Measurements from ENCODE around the gene ALX1. TPM values are rescaled to one million over a fixed set of nuclear protein-coding genes. Genes with fewer than 3 reads are reported as not detected.
A peak's percentile ranks its signal among the peaks of the same experiment; 100 is the strongest.
"Not testable (repeated sequence)": the region's sequence is repeated elsewhere in the genome, so short reads cannot be mapped to it uniquely, and the experiment has no call there.

ALX1 gene
- total RNA-seq, 4 donors from 2014 or later = 0.56 to 2.0 (median 1.7) TPM; not detected in 1

- WGBS = 45% methylated on average over 7 of the region's 7 CpGs
- H3K4me1 ChIP-seq = no peaks in the 10 kb centered on the region
- no peak overlapping the region for H3K27ac ChIP-seq
- TF ChIP-seq POLR2AphosphoS5 (IDR thresholded peaks at IDR 0.05) (no peak), CTCF (IDR thresholded peaks at IDR 0.05) (no peak), POLR2A (IDR thresholded peaks at IDR 0.05) (no peak), EP300 (IDR thresholded peaks at IDR 0.05) (no peak)
- no peaks in the 10 kb centered on the region for H3K36me3 ChIP-seq
- no peaks in the 10 kb centered on the region for H3K9me3 ChIP-seq
- no peak for DNase-seq (ENCODE audit: low spot score in 2 of 2)
- H3K27me3 ChIP-seq = peaks cover 13% of the 10 kb centered on the region
- H3K4me3 ChIP-seq = no peak overlapping the region
Observed at GRCh38 chr12:85301051-85301450, 21.0 kb downstream of the ALX1 start.

- no peaks in the 10 kb centered on the region for H3K4me1 ChIP-seq
- H3K36me3 ChIP-seq = no peaks in the 10 kb centered on the region
- no peak for TF ChIP-seq POLR2A (IDR thresholded peaks at IDR 0.05)
- no peak for TF ChIP-seq POLR2AphosphoS5 (IDR thresholded peaks at IDR 0.05)
- TF ChIP-seq EP300 (IDR thresholded peaks at IDR 0.05) = no peak
- no peak for TF ChIP-seq CTCF (IDR thresholded peaks at IDR 0.05)
- H3K27ac ChIP-seq = no peak overlapping the region
- H3K27me3 ChIP-seq = peaks cover 18% of the 10 kb centered on the region
- 36% methylated on average over 5 of the region's 5 CpGs for WGBS
- no peak for DNase-seq (ENCODE audit: low spot score in 2 of 2)
- no peak overlapping the region for H3K4me3 ChIP-seq
- H3K9me3 ChIP-seq = no peaks in the 10 kb centered on the region
Observed at GRCh38 chr12:85308374-85308773, 28.4 kb downstream of the ALX1 start.

- WGBS = 33% methylated on average over 5 of the region's 5 CpGs
- peaks cover 18% of the 10 kb centered on the region for H3K27me3 ChIP-seq
- TF ChIP-seq POLR2A (IDR thresholded peaks at IDR 0.05) (no peak), EP300 (IDR thresholded peaks at IDR 0.05) (no peak), POLR2AphosphoS5 (IDR thresholded peaks at IDR 0.05) (no peak), CTCF (IDR thresholded peaks at IDR 0.05) (no peak)
- no peak overlapping the region for H3K27ac ChIP-seq
- DNase-seq (ENCODE audit: low spot score in 2 of 2) = no peak
- no peaks in the 10 kb centered on the region for H3K36me3 ChIP-seq
- H3K4me3 ChIP-seq = no peak overlapping the region
- H3K4me1 ChIP-seq = no peaks in the 10 kb centered on the region
- H3K9me3 ChIP-seq = no peaks in the 10 kb centered on the region
Observed at GRCh38 chr12:85309125-85309566, 29.1 kb downstream of the ALX1 start.

GRCh38 chr12:85310025-85310424 is 30.0 kb downstream of the ALX1 start:
- Histone ChIP-seq H3K4me3 (no peak overlapping the region), H3K27ac (no peak overlapping the region), H3K27me3 (peaks cover 18% of the 10 kb centered on the region), H3K4me1 (no peaks in the 10 kb centered on the region), H3K36me3 (no peaks in the 10 kb centered on the region), H3K9me3 (no peaks in the 10 kb centered on the region)
- WGBS = 59% methylated on average over 3 of the region's 3 CpGs
- TF ChIP-seq EP300 (IDR thresholded peaks at IDR 0.05) = no peak
- TF ChIP-seq POLR2A (IDR thresholded peaks at IDR 0.05) = no peak
- TF ChIP-seq CTCF (IDR thresholded peaks at IDR 0.05) = no peak
- TF ChIP-seq POLR2AphosphoS5 (IDR thresholded peaks at IDR 0.05) = no peak
- no peak for DNase-seq (ENCODE audit: low spot score in 2 of 2)

- WGBS = 71% methylated on average over 2 of the region's 2 CpGs
- no peak for DNase-seq (ENCODE audit: low spot score in 2 of 2)
Observed at GRCh38 chr12:85310456-85311076, 30.5 kb downstream of the ALX1 start.

GRCh38 chr12:85317866-85318636 is 38.0 kb downstream of the ALX1 start:
- H3K27ac ChIP-seq; H3K36me3 ChIP-seq; H3K4me1 ChIP-seq; DNase-seq (ENCODE audit: low spot score in 2 of 2); H3K9me3 ChIP-seq; H3K4me3 ChIP-seq; H3K27me3 ChIP-seq: not testable (repeated sequence)
- 88% methylated on average over 33 of the region's 33 CpGs for WGBS

More at GRCh38 chr12:85310456-85311076, 30.5 kb downstream of the ALX1 start:
- Histone ChIP-seq H3K27me3 (peaks cover 14% of the 10 kb centered on the region), H3K9me3 (no peaks in the 10 kb centered on the region), H3K4me3 (no peak overlapping the region), H3K27ac (no peak overlapping the region), H3K36me3 (no peaks in the 10 kb centered on the region), H3K4me1 (no peaks in the 10 kb centered on the region)
- TF ChIP-seq POLR2AphosphoS5 (IDR thresholded peaks at IDR 0.05) (no peak), CTCF (IDR thresholded peaks at IDR 0.05) (peak in 1 of 2 donors; percentile 13)
